ENCODE measurements around the gene SUMO3.

DNA sequence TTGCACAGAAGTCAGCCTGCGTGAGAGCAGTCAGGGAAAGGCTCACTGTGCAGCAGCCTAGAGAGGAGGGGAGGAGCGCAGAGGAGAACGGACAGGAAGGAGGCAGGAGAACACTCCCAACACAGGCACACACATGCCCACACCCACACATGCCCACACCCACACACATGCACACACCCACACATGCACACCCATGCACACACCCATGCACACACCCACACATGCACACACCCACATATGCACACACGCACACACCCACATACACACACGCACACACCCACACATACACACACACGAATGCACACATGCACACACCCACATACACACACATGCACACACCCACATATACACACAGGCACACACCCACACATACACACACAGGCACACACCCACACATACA is 7.1 kb downstream of the SUMO3 start:
- TF ChIP-seq CTCF (conservative IDR thresholded peaks at IDR 0.05; ENCODE audit: low read length) (no peak), EZH2phosphoT487 (IDR thresholded peaks at IDR 0.05; ENCODE audit: borderline replicate concordance, low read depth, low read length) (no peak)
